K562 (cell line): ENCODE data around the gene GLG1. TPM values are rescaled to one million over a fixed set of nuclear protein-coding genes. Genes with fewer than 3 reads are reported as not detected.

ENCODE experiments used
- ATAC-seq: fragments of 200-7000 bp; cut with Tn5 transposase; 3 replicates; pipeline ENCODE4 v1.9.1; 2020; ENCODE audit warnings: moderate library complexity
- BruUV-seq: library from RNA; stranded (reverse); fragments of 400-500 nt; replicated peaks from 2 replicates; lab custom pipeline; 2021; lab: Mats Ljungman, UMichigan
- CTCF ChIA-PET: fragments of 300-600 bp; formaldehyde crosslinking; extraction: SDS; loops from one replicate; lab custom pipeline; 2021; ENCODE audit warnings: low intra/inter-chr PET ratio; lab: Yijun Ruan, JAX
- POLR2A ChIA-PET: fragments of 300-600, 350-650 bp; sonication (Branson Sonifier 250); formaldehyde crosslinking; extraction: SDS; loops from one replicate; lab custom pipeline; 2021; ENCODE audit warnings: antibody characterized with exemption, inconsistent platforms; lab: Yijun Ruan, JAX
- DNase-seq, 4 experiments: peaks; one replicate each; pipeline versions ENCODE4 v3.0.0 to v3.0.0-alpha.2; 2011 to 2018; ENCODE audit warnings: low spot score in 3 of 4, mixed read lengths in 3 of 4; ENCODE audit errors: extremely low read depth in 1 of 4
- FAIRE-seq: peaks from 2 replicates; lab custom pipeline; 2011; peaks lifted over from hg19 to GRCh38; lab: Jason Lieb, UNC
- H2AFZ ChIP-seq: 2 replicates; pipeline ENCODE4 v1.6.0; 2011; ENCODE audit warnings: low read depth, low read length, control low read depth, inconsistent platforms
- H3K27ac ChIP-seq: fragments of 200-600 bp; 3 replicates; pipeline ENCODE4 v1.8.0; 2011; ENCODE audit warnings: low read depth, mild to moderate bottlenecking, control low read depth, inconsistent platforms, low read length, moderate library complexity, mixed read lengths; ENCODE audit errors: extremely low read depth
- H3K27me3 ChIP-seq, 2 experiments: fragments of 300-600 bp in 1 of 2; 2 replicates in 1 of 2; 3 replicates in 1 of 2; pipeline versions ENCODE4 v1.6.0 to v1.8.0; 2011; ENCODE audit warnings: inconsistent platforms in 2 of 2, low read length in 2 of 2, mild to moderate bottlenecking in 1 of 2, mixed read lengths in 1 of 2, moderate library complexity in 1 of 2; ENCODE audit not compliant: control insufficient read depth in 2 of 2, insufficient read depth in 2 of 2
- H3K36me3 ChIP-seq: fragments of 300-600 bp; 3 replicates; pipeline ENCODE4 v1.8.0; 2011; ENCODE audit warnings: mild to moderate bottlenecking, low read length, inconsistent platforms; ENCODE audit not compliant: control insufficient read depth, insufficient read depth
- H3K4me1 ChIP-seq, 2 experiments: fragments of 200-600 bp in 1 of 2; replicated peaks in 1 of 2; 2 replicates in 1 of 2; 3 replicates in 1 of 2; pipeline versions ENCODE4 v1.5.1 to v1.8.0; 2011; ENCODE audit warnings: inconsistent platforms in 2 of 2, low read length in 2 of 2, mild to moderate bottlenecking in 1 of 2, mixed read lengths in 1 of 2, moderate library complexity in 1 of 2; ENCODE audit not compliant: control insufficient read depth in 2 of 2, insufficient read depth in 2 of 2
- H3K4me2 ChIP-seq: 2 replicates; pipeline ENCODE4 v1.6.1; 2011; ENCODE audit warnings: low read length, control low read depth, inconsistent platforms, mixed read lengths; ENCODE audit not compliant: insufficient read depth
- H3K4me3 ChIP-seq: fragments of 200-600 bp; sonication (generic), shearing (Covaris generic); 2 replicates; pipeline ENCODE4 v1.5.1; 2016; ENCODE audit warnings: control low read depth, inconsistent platforms
- H3K79me2 ChIP-seq: fragments of 200-600 bp; 3 replicates; pipeline ENCODE4 v1.8.0; 2011; ENCODE audit warnings: low read length, inconsistent platforms; ENCODE audit not compliant: control insufficient read depth, insufficient read depth
- H3K9ac ChIP-seq, 2 experiments: 2 replicates each; pipeline versions ENCODE4 v1.6.0 to v1.6.1; 2011; ENCODE audit warnings: low read depth in 2 of 2, low read length in 2 of 2, control low read depth in 1 of 2, inconsistent platforms in 1 of 2, mild to moderate bottlenecking in 1 of 2, mixed read lengths in 1 of 2; ENCODE audit not compliant: insufficient read depth in 1 of 2
- H3K9me1 ChIP-seq: one replicate; pipeline ENCODE4 v1.6.0; 2011; ENCODE audit warnings: inconsistent platforms, mild to moderate bottlenecking, low read length, moderate library complexity; ENCODE audit not compliant: control insufficient read depth, insufficient read depth
- H3K9me3 ChIP-seq: replicated peaks from 2 replicates; pipeline ENCODE4 v1.5.1; 2011; ENCODE audit warnings: low read depth, low read length, inconsistent platforms; ENCODE audit not compliant: control insufficient read depth, insufficient read depth
- H4K20me1 ChIP-seq: replicated peaks from 2 replicates; pipeline ENCODE4 v1.6.1; 2011; ENCODE audit warnings: low read length, inconsistent platforms, mixed read lengths; ENCODE audit not compliant: control insufficient read depth, insufficient read depth
- ATF4 ChIP-seq: fragments of 450-650 bp; formaldehyde crosslinking; IDR thresholded peaks from 2 replicates; pipeline ENCODE4 v1.4.0; 2022; ENCODE audit warnings: mild to moderate bottlenecking, moderate library complexity
- BRF2 ChIP-seq: IDR thresholded peaks from 3 replicates; pipeline ENCODE4 v1.6.1; 2011; ENCODE audit warnings: borderline replicate concordance, mild to moderate bottlenecking; ENCODE audit not compliant: insufficient read length, insufficient read depth
- CCNT2 ChIP-seq: IDR thresholded peaks from 2 replicates; pipeline ENCODE4 v1.6.1; 2011; ENCODE audit warnings: borderline replicate concordance, low read depth, mild to moderate bottlenecking, moderate library complexity, mixed read lengths, low read length; ENCODE audit not compliant: insufficient read length; ENCODE audit errors: extremely low read depth
- GTF2E2 ChIP-seq: fragments of 200-800 bp; sonication (Bioruptor generic); IDR thresholded peaks from 2 replicates; pipeline ENCODE4 v1.6.1; 2016; ENCODE audit warnings: missing genetic modification characterization, missing compliant biosample characterization
- KLF1 ChIP-seq: fragments of 450-650 bp; IDR thresholded peaks from 2 replicates; pipeline ENCODE4 v1.6.1; 2016; ENCODE audit warnings: missing genetic modification characterization, missing compliant biosample characterization
- MAFK ChIP-seq: IDR thresholded peaks from 2 replicates; pipeline ENCODE4 v1.6.1; 2011; ENCODE audit warnings: low read length, improper control_type of control experiment
- MLLT1 ChIP-seq, 2 experiments: fragments of 450-650 bp; IDR thresholded peaks; 2 replicates each; pipeline ENCODE4 v1.6.1; 2016
- PKNOX1 ChIP-seq: fragments of 450-650 bp; IDR thresholded peaks from 2 replicates; pipeline ENCODE4 v1.6.1; 2016
- RBM39 ChIP-seq: fragments of 200-400 bp; formaldehyde crosslinking; optimal IDR thresholded peaks from 2 replicates; pipeline ENCODE3; 2018; ENCODE audit warnings: low read depth, low read length
- SAFB ChIP-seq: fragments of 200-400 bp; formaldehyde crosslinking; IDR thresholded peaks from 2 replicates; pipeline ENCODE4 v1.6.1; 2017; ENCODE audit warnings: low read depth, low read length, borderline replicate concordance
- TAF1 ChIP-seq: IDR thresholded peaks from 2 replicates; pipeline ENCODE4 v1.6.1; 2011; ENCODE audit warnings: mild to moderate bottlenecking, low read length, moderate library complexity; ENCODE audit not compliant: insufficient read depth, control insufficient read depth, severe bottlenecking; ENCODE audit errors: extremely low read depth
- TEAD4 ChIP-seq, 2 experiments: sonication (generic) in 1 of 2; formaldehyde crosslinking in 1 of 2; IDR thresholded peaks; 2 replicates each; pipeline versions ENCODE4 v1.6.1 to v1.8.0; 2012 to 2022; ENCODE audit warnings: borderline replicate concordance in 1 of 2, inconsistent platforms in 1 of 2, low read length in 1 of 2, mild to moderate bottlenecking in 1 of 2, missing genetic modification reagents in 1 of 2
- U2AF2 ChIP-seq: fragments of 200-400 bp; formaldehyde crosslinking; optimal IDR thresholded peaks from 2 replicates; pipeline ENCODE3; 2017; ENCODE audit warnings: low read depth, mild to moderate bottlenecking, low read length
- ZNF24 ChIP-seq: fragments of 450-650 bp; IDR thresholded peaks from 2 replicates; pipeline ENCODE4 v1.6.1; 2016
- ZNF445 ChIP-seq: fragments of 250-450 bp; sonication (Bioruptor Pico); IDR thresholded peaks from 2 replicates; pipeline ENCODE4 v1.4.0; 2020; ENCODE audit warnings: low read depth, mild to moderate bottlenecking, moderate library complexity
- ZNF707 ChIP-seq: fragments of 250-450 bp; sonication (Bioruptor Pico); conservative IDR thresholded peaks from 2 replicates; pipeline ENCODE4 v1.8.0; 2022; ENCODE audit warnings: inconsistent platforms, mild to moderate bottlenecking, moderate library complexity
- WGBS: fragments of 100-300 bp; shearing (Covaris generic); methylation state at CpG from one replicate; pipeline ENCODE4 v1.1.6; 2016; ENCODE audit warnings: low coverage, mixed read lengths; ENCODE audit not compliant: insufficient coverage; ENCODE audit errors: missing lambda C conversion rate; 5-methylcytosine and 5-hydroxymethylcytosine counted together
- in situ Hi-C: fragments of 300-500 bp; cut with MboI; formaldehyde crosslinking; loops from 4 replicates; pipeline ENCODE4 v1.15.0; 2018; ENCODE audit warnings: inconsistent platforms, mixed read lengths
- intact Hi-C: fragments of 100-400 bp; cut with micrococcal nuclease; formaldehyde crosslinking; loops from 2 replicates; pipeline ENCODE4 v1.14.2; 2022
- polyA plus RNA-seq, 8 experiments: library from polyadenylated mRNA; depleted of rRNA in 4 of 8; stranded (reverse) in 5 of 8; unstranded in 3 of 8; fragments of >200 nt; fragmentation: Nextera tagmentation in 2 of 8; fragmentation: Illumina TruSeq in 1 of 8; extraction: Ambion mirVana in 2 of 8; extraction: Trizol in 1 of 8; gene quantifications; 2 replicates each; pipeline versions ENCODE4 v1.2.1 to v1.2.3, GENCODE V29; 2011 to 2014; ENCODE audit warnings: inconsistent platforms in 1 of 8, missing spikeins in 1 of 8
- total RNA-seq, 7 experiments: library from RNA; depleted of rRNA in 6 of 7; stranded (reverse); fragments of >200 nt in 6 of 7; fragmentation: Illumina TruSeq in 2 of 7; extraction: Trizol in 2 of 7; gene quantifications; 2 replicates each; pipeline versions ENCODE4 v1.2.1 to v1.2.3, GENCODE V29; 2011 to 2021; ENCODE audit warnings: low replicate concordance in 1 of 7

GLG1 gene
- total and polyA plus RNA-seq, 9 of the 15 experiments (the other 6 are each of a cell fraction or from before 2014, with no cell fraction given), result 6.2 to 36.0 (median 23.6) TPM

GRCh38 chr16:74480150-74481029, 126.5 kb downstream of the GLG1 start:
- ChIA-PET POLR2A (interaction anchor here (0.6 to 1.2 kb wide), 2 partner anchors 8 to 12 kb away, joined by 3 read pairs; no protein-coding TSS in a partner anchor), CTCF (no interaction called here)
- FAIRE-seq (peak; percentile 73), DNase-seq (peak; percentile 19 to 51 (median 28)), ATAC-seq (peak; percentile 90)
- Histone ChIP-seq H3K27me3 (no peaks in the 10 kb centered on the region), H3K4me1 (peaks cover 0 to 7% of the 10 kb centered on the region in 2 experiments; a peak in 3 of 5 replicates), H4K20me1 (no peaks in the 10 kb centered on the region), H3K36me3 (peaks cover 47% of the 10 kb centered on the region; the same call in 2 of the 3 replicates), H3K9me3 (no peaks in the 10 kb centered on the region), H3K79me2 (no peaks in the 10 kb centered on the region), H3K9me1 (no peaks in the 10 kb centered on the region), H3K27ac (peak overlapping the region; percentile 10; the same call in 1 of the 3 replicates), H3K4me3 (no peak overlapping the region), H3K4me2 (no peak overlapping the region), H3K9ac (no peak overlapping the region; a peak in 1 of 4 replicates), H2AFZ (no peak overlapping the region)
- 18% methylated on average over 11 of the region's 12 CpGs for WGBS
- no TSS peak for BruUV-seq
- in situ Hi-C loops, result no loop called here
- intact Hi-C loops, result no loop called here
- no peak for TF ChIP-seq RBM39
- TF ChIP-seq TEAD4 (IDR thresholded peaks at IDR 0.05; ENCODE audit: low read length), result no peak
- TF ChIP-seq TEAD4 (CRISPR knock-in tag; IDR thresholded peaks at IDR 0.05; ENCODE audit: borderline replicate concordance), result no peak
- no peak for TF ChIP-seq ZNF445 (CRISPR knock-in tag)
- peak; percentile 48; the same call in 1 of the 2 replicates for TF ChIP-seq ZNF24
- TF ChIP-seq MLLT1 (IDR thresholded peaks at IDR 0.05), result no peak
- peak; percentile 73; the same call in 1 of the 2 replicates for TF ChIP-seq KLF1 (tag)
- TF ChIP-seq GTF2E2 (tag), result no peak
- no peak for TF ChIP-seq CCNT2
- TF ChIP-seq BRF2, result no peak
- TF ChIP-seq SAFB, result no peak
- peak; percentile 7; the same call in 1 of the 2 replicates for TF ChIP-seq PKNOX1
- no peak for TF ChIP-seq U2AF2
- TF ChIP-seq ATF4 (CRISPR knock-in tag), result no peak
- TF ChIP-seq MAFK, result no peak
- TF ChIP-seq ZNF707 (CRISPR knock-in tag), result no peak
- TF ChIP-seq TAF1, result no peak
